Panc1 (cell line): ENCODE data around the gene BTBD9. TPM values are rescaled to one million over a fixed set of nuclear protein-coding genes. Genes with fewer than 3 reads are reported as not detected.

Experiments
- ATAC-seq: fragments of 200-7000 bp; cut with Tn5 transposase; 2 replicates; pipeline ENCODE4 v1.9.1; 2020; ENCODE audit warnings: mild to moderate bottlenecking, moderate library complexity
- BruUV-seq: library from RNA; stranded (reverse); fragments of 400-500 nt; replicated peaks from 2 replicates; lab custom pipeline; 2021; lab: Mats Ljungman, UMichigan
- CTCF ChIA-PET: fragments of 300-600 bp; sonication (Branson Sonifier 250); formaldehyde crosslinking; loops from one replicate; lab custom pipeline; 2022; ENCODE audit warnings: antibody characterized with exemption; lab: Charles Lee
- POLR2A ChIA-PET: fragments of 300-600 bp; sonication (Branson Sonifier 250); formaldehyde crosslinking; loops from one replicate; lab custom pipeline; 2022; ENCODE audit warnings: antibody characterized with exemption; lab: Charles Lee
- DNase-seq: peaks from one replicate; pipeline ENCODE4 v3.0.0-alpha.2; 2010; ENCODE audit warnings: low read depth, low spot score
- H3K27ac ChIP-seq: 2 replicates; pipeline ENCODE4 v1.5.1; 2011; ENCODE audit warnings: mild to moderate bottlenecking, low read length, inconsistent platforms
- H3K27me3 ChIP-seq: fragments of 200-500 bp; sonication (Bioruptor generic); 2 replicates; pipeline ENCODE4 v1.6.0; 2014; ENCODE audit warnings: low read length, inconsistent platforms; ENCODE audit not compliant: control insufficient read depth, insufficient read depth
- H3K36me3 ChIP-seq: fragments of 200-500 bp; sonication (Bioruptor generic); 2 replicates; pipeline ENCODE4 v1.5.1; 2014; ENCODE audit warnings: inconsistent platforms, mild to moderate bottlenecking, low read length, moderate library complexity; ENCODE audit not compliant: control insufficient read depth, insufficient read depth
- H3K4me1 ChIP-seq: 2 replicates; pipeline ENCODE4 v1.5.1; 2011; ENCODE audit warnings: inconsistent platforms, mild to moderate bottlenecking, low read length, moderate library complexity; ENCODE audit not compliant: control insufficient read depth, insufficient read depth
- H3K4me3 ChIP-seq, 2 experiments: 2 replicates each; pipeline ENCODE4 v1.5.1; 2011 to 2012; ENCODE audit warnings: low read depth in 2 of 2, low read length in 2 of 2, mild to moderate bottlenecking in 2 of 2, inconsistent platforms in 1 of 2, moderate library complexity in 1 of 2
- H3K9me3 ChIP-seq: fragments of 200-500 bp; sonication (Bioruptor generic); 2 replicates; pipeline ENCODE4 v1.5.1; 2014; ENCODE audit warnings: low read depth, mild to moderate bottlenecking, inconsistent platforms, low read length, moderate library complexity; ENCODE audit not compliant: control insufficient read depth, insufficient read depth
- POLR2AphosphoS5 ChIP-seq: IDR thresholded peaks from 2 replicates; pipeline ENCODE4 v1.6.1; 2012; ENCODE audit warnings: mild to moderate bottlenecking, low read depth, low read length, moderate library complexity
- SIN3A ChIP-seq: IDR thresholded peaks from 2 replicates; pipeline ENCODE4 v1.6.1; 2012; ENCODE audit warnings: low read depth, mild to moderate bottlenecking, low read length, moderate library complexity, borderline replicate concordance; ENCODE audit not compliant: insufficient read depth
- TCF7L2 ChIP-seq: IDR thresholded peaks from 2 replicates; pipeline ENCODE4 v1.6.1; 2011; ENCODE audit warnings: mild to moderate bottlenecking, low read depth, low read length, inconsistent platforms
- in situ Hi-C: cut with HindIII; loops from 2 replicates; pipeline ENCODE4 v1.10.0; 2016; ENCODE audit warnings: low sequenced_read_pairs, low pct_unique_long_range_greater_than_20kb
- intact Hi-C: fragments of 100-400 bp; cut with micrococcal nuclease; formaldehyde crosslinking; loops from one replicate; pipeline ENCODE4 v1.10.0; 2022; ENCODE audit not compliant: unreplicated experiment
- total RNA-seq: library from RNA; stranded (reverse); gene quantifications from one replicate; pipeline ENCODE4 v1.2.1, GENCODE V29; 2021; ENCODE audit not compliant: unreplicated experiment
- TF ChIP-seq, protein P1 (sequence below), 2 experiments: IDR thresholded peaks; 2 replicates each; pipeline ENCODE4 v1.6.1; 2011 to 2012; ENCODE audit warnings: low read depth in 2 of 2, control low read depth in 1 of 2, low read length in 1 of 2, mild to moderate bottlenecking in 1 of 2, moderate library complexity in 1 of 2; ENCODE audit not compliant: insufficient read depth in 1 of 2
- TF ChIP-seq, protein P2 (sequence below): fragments of 450-650 bp; IDR thresholded peaks from 2 replicates; pipeline ENCODE4 v1.5.1; 2017; ENCODE audit warnings: mild to moderate bottlenecking

The BTBD9 gene
- total RNA-seq, 1 experiment from 2014 or later = 12.8 TPM

DNA sequence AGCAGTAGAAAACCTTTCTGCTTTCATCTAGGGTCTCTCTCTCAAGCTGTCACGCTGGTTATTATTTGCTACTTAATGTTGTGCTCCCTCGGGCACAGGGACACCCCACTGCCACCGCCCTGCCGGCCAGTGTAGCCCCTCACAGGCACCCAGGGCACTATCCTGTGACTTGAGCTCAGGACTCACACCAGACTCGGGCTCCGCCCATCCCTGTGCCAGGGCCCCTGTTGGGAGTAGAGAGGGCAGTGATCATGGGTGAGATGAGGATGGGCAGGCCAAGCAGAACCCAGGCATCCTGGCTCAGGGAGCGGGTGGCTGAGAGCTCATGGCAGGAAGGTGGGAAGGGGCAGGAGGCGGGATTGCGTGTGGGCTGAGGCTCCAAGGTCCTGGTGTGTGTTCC lies 448.3 kb downstream of the BTBD9 start:
- Histone ChIP-seq H3K27me3 (no peaks in the 10 kb centered on the region), H3K9me3 (no peaks in the 10 kb centered on the region), H3K4me1 (no peaks in the 10 kb centered on the region), H3K27ac (no peak overlapping the region), H3K4me3 (no peak overlapping the region), H3K36me3 (no peaks in the 10 kb centered on the region)
- POLR2A ChIA-PET = no interaction called here
- intact Hi-C loops (no loop called here), in situ Hi-C loops (no loop called here)
- ATAC-seq (no peak), DNase-seq (no peak)
- BruUV-seq = no TSS peak
- TF ChIP-seq POLR2AphosphoS5 (no peak), TCF7L2 (no peak), SIN3A (no peak)
- TF ChIP-seq, protein P1, sequence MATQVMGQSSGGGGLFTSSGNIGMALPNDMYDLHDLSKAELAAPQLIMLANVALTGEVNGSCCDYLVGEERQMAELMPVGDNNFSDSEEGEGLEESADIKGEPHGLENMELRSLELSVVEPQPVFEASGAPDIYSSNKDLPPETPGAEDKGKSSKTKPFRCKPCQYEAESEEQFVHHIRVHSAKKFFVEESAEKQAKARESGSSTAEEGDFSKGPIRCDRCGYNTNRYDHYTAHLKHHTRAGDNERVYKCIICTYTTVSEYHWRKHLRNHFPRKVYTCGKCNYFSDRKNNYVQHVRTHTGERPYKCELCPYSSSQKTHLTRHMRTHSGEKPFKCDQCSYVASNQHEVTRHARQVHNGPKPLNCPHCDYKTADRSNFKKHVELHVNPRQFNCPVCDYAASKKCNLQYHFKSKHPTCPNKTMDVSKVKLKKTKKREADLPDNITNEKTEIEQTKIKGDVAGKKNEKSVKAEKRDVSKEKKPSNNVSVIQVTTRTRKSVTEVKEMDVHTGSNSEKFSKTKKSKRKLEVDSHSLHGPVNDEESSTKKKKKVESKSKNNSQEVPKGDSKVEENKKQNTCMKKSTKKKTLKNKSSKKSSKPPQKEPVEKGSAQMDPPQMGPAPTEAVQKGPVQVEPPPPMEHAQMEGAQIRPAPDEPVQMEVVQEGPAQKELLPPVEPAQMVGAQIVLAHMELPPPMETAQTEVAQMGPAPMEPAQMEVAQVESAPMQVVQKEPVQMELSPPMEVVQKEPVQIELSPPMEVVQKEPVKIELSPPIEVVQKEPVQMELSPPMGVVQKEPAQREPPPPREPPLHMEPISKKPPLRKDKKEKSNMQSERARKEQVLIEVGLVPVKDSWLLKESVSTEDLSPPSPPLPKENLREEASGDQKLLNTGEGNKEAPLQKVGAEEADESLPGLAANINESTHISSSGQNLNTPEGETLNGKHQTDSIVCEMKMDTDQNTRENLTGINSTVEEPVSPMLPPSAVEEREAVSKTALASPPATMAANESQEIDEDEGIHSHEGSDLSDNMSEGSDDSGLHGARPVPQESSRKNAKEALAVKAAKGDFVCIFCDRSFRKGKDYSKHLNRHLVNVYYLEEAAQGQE (IDR thresholded peaks at IDR 0.05; ENCODE audit: insufficient read depth in 1 of 2, low read depth in 2 of 2, low read length in 1 of 2) = no peak
- TF ChIP-seq, protein P2, sequence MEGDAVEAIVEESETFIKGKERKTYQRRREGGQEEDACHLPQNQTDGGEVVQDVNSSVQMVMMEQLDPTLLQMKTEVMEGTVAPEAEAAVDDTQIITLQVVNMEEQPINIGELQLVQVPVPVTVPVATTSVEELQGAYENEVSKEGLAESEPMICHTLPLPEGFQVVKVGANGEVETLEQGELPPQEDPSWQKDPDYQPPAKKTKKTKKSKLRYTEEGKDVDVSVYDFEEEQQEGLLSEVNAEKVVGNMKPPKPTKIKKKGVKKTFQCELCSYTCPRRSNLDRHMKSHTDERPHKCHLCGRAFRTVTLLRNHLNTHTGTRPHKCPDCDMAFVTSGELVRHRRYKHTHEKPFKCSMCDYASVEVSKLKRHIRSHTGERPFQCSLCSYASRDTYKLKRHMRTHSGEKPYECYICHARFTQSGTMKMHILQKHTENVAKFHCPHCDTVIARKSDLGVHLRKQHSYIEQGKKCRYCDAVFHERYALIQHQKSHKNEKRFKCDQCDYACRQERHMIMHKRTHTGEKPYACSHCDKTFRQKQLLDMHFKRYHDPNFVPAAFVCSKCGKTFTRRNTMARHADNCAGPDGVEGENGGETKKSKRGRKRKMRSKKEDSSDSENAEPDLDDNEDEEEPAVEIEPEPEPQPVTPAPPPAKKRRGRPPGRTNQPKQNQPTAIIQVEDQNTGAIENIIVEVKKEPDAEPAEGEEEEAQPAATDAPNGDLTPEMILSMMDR = no peak
- CTCF ChIA-PET = no interaction called here

DNA sequence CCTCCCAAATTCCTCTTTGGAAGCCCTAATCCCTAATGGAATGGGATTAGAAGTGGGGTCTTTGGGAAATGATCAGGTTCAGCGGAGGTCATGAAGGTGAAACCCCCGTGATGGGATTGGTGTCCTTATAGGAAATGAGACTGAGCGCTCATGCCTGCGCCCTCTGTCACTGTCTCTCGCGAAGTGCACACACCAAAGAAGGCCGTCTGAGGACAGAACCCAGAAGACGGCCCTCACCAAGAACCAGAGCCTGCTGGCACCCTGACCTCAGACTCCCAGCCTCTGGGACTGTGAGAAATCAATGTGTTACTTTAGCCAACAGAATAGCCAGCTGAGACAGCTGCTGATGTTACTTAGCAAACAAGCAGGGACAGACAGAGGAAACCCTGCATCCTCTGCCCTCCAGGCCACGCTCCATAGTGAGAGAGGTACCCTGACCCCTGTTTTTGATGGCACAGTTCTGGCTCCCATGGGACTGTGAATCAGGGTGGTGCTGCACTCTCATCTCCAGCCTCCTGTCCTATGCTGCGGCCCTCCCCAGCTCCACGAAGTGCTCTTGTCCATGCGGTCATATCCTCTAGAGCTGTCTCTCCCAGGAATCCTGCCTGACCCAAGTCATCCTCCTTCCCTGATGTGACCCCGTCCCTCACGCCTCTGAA lies 450.9 kb downstream of the BTBD9 start:
- CTCF ChIA-PET = interaction anchor here (0.6 to 0.7 kb wide), 2 partner anchors 10 to 382 kb away, joined by 3 to 4 read pairs; no protein-coding TSS in a partner anchor
- Histone ChIP-seq H3K9me3 (no peaks in the 10 kb centered on the region), H3K4me3 (no peak overlapping the region), H3K36me3 (no peaks in the 10 kb centered on the region), H3K27me3 (no peaks in the 10 kb centered on the region), H3K4me1 (no peaks in the 10 kb centered on the region), H3K27ac (no peak overlapping the region)
- ATAC-seq (no peak), DNase-seq (no peak)
- intact Hi-C loops (no loop called here), in situ Hi-C loops (no loop called here)
- no TSS peak for BruUV-seq
- TF ChIP-seq POLR2AphosphoS5 (no peak), SIN3A (no peak), TCF7L2 (no peak)
- TF ChIP-seq, protein P2 = no peak
- TF ChIP-seq, protein P1 (IDR thresholded peaks at IDR 0.05; ENCODE audit: insufficient read depth in 1 of 2, low read depth in 2 of 2, low read length in 1 of 2) = no peak
- POLR2A ChIA-PET = interaction anchor here (0.7 kb wide), 1 partner anchor 382 kb away, joined by 5 read pairs; no protein-coding TSS in a partner anchor
